H9 (cell line): ENCODE results near the gene ADCY5. TPM values are rescaled to one million over a fixed set of nuclear protein-coding genes. Genes with fewer than 3 reads are reported as not detected.
A peak's percentile ranks its signal among the peaks of the same experiment; 100 is the strongest.

Experiments
- DNase-seq: peaks from one replicate; pipeline ENCODE4 v3.0.0-alpha.2; 2017
- H2AFZ ChIP-seq: one replicate; pipeline ENCODE4 v1.6.1; 2013; ENCODE audit warnings: mild to moderate bottlenecking, low read length, control low read depth, moderate library complexity
- H2AK5ac ChIP-seq: 2 replicates; pipeline ENCODE4 v1.6.1; 2013; ENCODE audit warnings: low read length, control low read depth, mixed read lengths; ENCODE audit not compliant: insufficient read length
- H2BK120ac ChIP-seq: one replicate; pipeline ENCODE4 v1.6.1; 2013; ENCODE audit warnings: low read depth, mild to moderate bottlenecking, low read length, control low read depth, inconsistent platforms; ENCODE audit not compliant: poor library complexity, severe bottlenecking
- H2BK12ac ChIP-seq: 2 replicates; pipeline ENCODE4 v1.6.1; 2013; ENCODE audit warnings: low read length, control low read depth, mixed read lengths, low read depth; ENCODE audit not compliant: insufficient read length
- H2BK15ac ChIP-seq: 2 replicates; pipeline ENCODE4 v1.6.1; 2013; ENCODE audit warnings: low read depth, low read length, control low read depth
- H2BK20ac ChIP-seq: one replicate; pipeline ENCODE4 v1.6.1; 2013; ENCODE audit warnings: low read depth, mild to moderate bottlenecking, low read length, control low read depth, inconsistent platforms; ENCODE audit not compliant: poor library complexity, severe bottlenecking
- H2BK5ac ChIP-seq: 2 replicates; pipeline ENCODE4 v1.6.1; 2013; ENCODE audit warnings: low read length, control low read depth, mixed read lengths; ENCODE audit not compliant: insufficient read length
- H3K14ac ChIP-seq: 2 replicates; pipeline ENCODE4 v1.6.1; 2013; ENCODE audit warnings: low read length, control low read depth; ENCODE audit not compliant: insufficient read depth
- H3K18ac ChIP-seq: 2 replicates; pipeline ENCODE4 v1.6.1; 2013; ENCODE audit warnings: low read depth, mild to moderate bottlenecking, mixed read lengths, low read length, control low read depth; ENCODE audit not compliant: insufficient read length
- H3K23ac ChIP-seq: 2 replicates; pipeline ENCODE4 v1.6.1; 2013; ENCODE audit warnings: low read length, control low read depth, mixed read lengths, low read depth; ENCODE audit not compliant: insufficient read length
- H3K23me2 ChIP-seq: 2 replicates; pipeline ENCODE4 v1.6.1; 2013; ENCODE audit warnings: low read depth, mild to moderate bottlenecking, mixed read lengths, low read length, control low read depth; ENCODE audit not compliant: insufficient read length, poor library complexity, severe bottlenecking
- H3K27ac ChIP-seq: 2 replicates; pipeline ENCODE4 v1.5.1; 2013; ENCODE audit warnings: low read length, control low read depth, mixed read lengths, low read depth; ENCODE audit not compliant: insufficient read length
- H3K27me3 ChIP-seq: 2 replicates; pipeline ENCODE4 v1.6.1; 2013; ENCODE audit warnings: low read length, control low read depth, inconsistent platforms; ENCODE audit not compliant: insufficient read depth
- H3K4ac ChIP-seq: 2 replicates; pipeline ENCODE4 v1.6.1; 2013; ENCODE audit warnings: low read depth, mild to moderate bottlenecking, control low read depth, inconsistent platforms, low read length, moderate library complexity
- H3K4me1 ChIP-seq: 2 replicates; pipeline ENCODE4 v1.6.1; 2013; ENCODE audit warnings: low read length, control low read depth, inconsistent platforms; ENCODE audit not compliant: insufficient read depth
- H3K4me2 ChIP-seq: 2 replicates; pipeline ENCODE4 v1.6.1; 2013; ENCODE audit warnings: low read length, control low read depth, mixed read lengths; ENCODE audit not compliant: insufficient read length, insufficient read depth
- H3K56ac ChIP-seq: 2 replicates; pipeline ENCODE4 v1.6.1; 2013; ENCODE audit warnings: low read depth, mild to moderate bottlenecking, mixed read lengths, low read length, control low read depth; ENCODE audit not compliant: insufficient read length
- H3K79me1 ChIP-seq: 2 replicates; pipeline ENCODE4 v1.6.1; 2013; ENCODE audit warnings: low read depth, mild to moderate bottlenecking, moderate library complexity, low read length, control low read depth, inconsistent platforms; ENCODE audit not compliant: insufficient read depth, poor library complexity, severe bottlenecking
- H3K79me2 ChIP-seq: 2 replicates; pipeline ENCODE4 v1.6.1; 2013; ENCODE audit warnings: low read length, control low read depth, inconsistent platforms; ENCODE audit not compliant: insufficient read depth
- H3K9ac ChIP-seq: 2 replicates; pipeline ENCODE4 v1.6.1; 2013; ENCODE audit warnings: low read length, control low read depth, mixed read lengths; ENCODE audit not compliant: insufficient read length; ENCODE audit errors: extremely low read depth
- H3K9me3 ChIP-seq: one replicate; pipeline ENCODE4 v1.6.1; 2013; ENCODE audit warnings: low read depth, low read length, inconsistent platforms; ENCODE audit not compliant: control insufficient read depth
- H3T11ph ChIP-seq: one replicate; pipeline ENCODE4 v1.6.1; 2013; ENCODE audit warnings: mild to moderate bottlenecking, low read length, control low read depth, inconsistent platforms
- H4K20me1 ChIP-seq: one replicate; pipeline ENCODE4 v1.6.1; 2013; ENCODE audit not compliant: control insufficient read depth, insufficient read length, insufficient read depth
- H4K5ac ChIP-seq: 2 replicates; pipeline ENCODE4 v1.6.1; 2013; ENCODE audit warnings: low read depth, mild to moderate bottlenecking, mixed read lengths, low read length, control low read depth; ENCODE audit not compliant: insufficient read length
- H4K8ac ChIP-seq: replicated peaks from 2 replicates; pipeline ENCODE4 v1.6.1; 2013; ENCODE audit warnings: low read length, control low read depth, mixed read lengths, low read depth; ENCODE audit not compliant: insufficient read length
- H4K91ac ChIP-seq: 2 replicates; pipeline ENCODE4 v1.6.1; 2013; ENCODE audit warnings: low read depth, mild to moderate bottlenecking, moderate library complexity, mixed read lengths, low read length, control low read depth; ENCODE audit not compliant: insufficient read length
- H3K27ac Mint-ChIP-seq, 3 experiments: 2 replicates in 2 of 3; 3 replicates in 1 of 3; pipeline ENCODE4 v1.8.0; 2020 to 2021; ENCODE audit warnings: mixed read lengths in 3 of 3, mild to moderate bottlenecking in 1 of 3, moderate library complexity in 1 of 3
- H3K27me3 Mint-ChIP-seq: 2 replicates; pipeline ENCODE4 v1.8.0; 2021; ENCODE audit warnings: low read depth, mild to moderate bottlenecking, moderate library complexity, mixed read lengths
- H3K36me3 Mint-ChIP-seq, 3 experiments: 2 replicates in 2 of 3; 3 replicates in 1 of 3; pipeline ENCODE4 v1.8.0; 2020 to 2021; ENCODE audit warnings: low read depth in 3 of 3, mixed read lengths in 3 of 3; ENCODE audit not compliant: insufficient read depth in 1 of 3
- H3K4me1 Mint-ChIP-seq, 2 experiments: 2 replicates each; pipeline ENCODE4 v1.8.0; 2020; ENCODE audit warnings: mixed read lengths in 2 of 2
- H3K4me3 Mint-ChIP-seq, 2 experiments: 2 replicates in 1 of 2; 3 replicates in 1 of 2; pipeline ENCODE4 v1.8.0; 2020 to 2021; ENCODE audit warnings: mild to moderate bottlenecking in 2 of 2, mixed read lengths in 2 of 2, moderate library complexity in 1 of 2
- H3K9me3 Mint-ChIP-seq, 2 experiments: 2 replicates in 1 of 2; 3 replicates in 1 of 2; pipeline ENCODE4 v1.8.0; 2020; ENCODE audit warnings: mild to moderate bottlenecking in 2 of 2, mixed read lengths in 2 of 2, moderate library complexity in 1 of 2
- WGBS: extraction: QIAGEN DNeasy Blood & Tissue Kit; methylation state at CpG from one replicate; pipeline ENCODE4 v1.1.7; 2013; ENCODE audit warnings: missing lambda C conversion rate, low lambda C conversion rate, mixed read lengths; ENCODE audit not compliant: insufficient read length; ENCODE audit errors: extremely low coverage; 5-methylcytosine and 5-hydroxymethylcytosine counted together
- total RNA-seq: library from RNA; stranded (reverse); gene quantifications from 2 replicates; pipeline ENCODE4 v1.2.1, GENCODE V29; 2021
- TF ChIP-seq, protein P1 (sequence below): fragments of 200-600 bp; sonication (generic); conservative IDR thresholded peaks from 3 replicates; pipeline ENCODE4 v1.8.0; 2021; ENCODE audit warnings: antibody characterized with exemption, mild to moderate bottlenecking

Gene ADCY5
- total RNA-seq, 1 experiment from 2014 or later: 5.0 TPM

DNA sequence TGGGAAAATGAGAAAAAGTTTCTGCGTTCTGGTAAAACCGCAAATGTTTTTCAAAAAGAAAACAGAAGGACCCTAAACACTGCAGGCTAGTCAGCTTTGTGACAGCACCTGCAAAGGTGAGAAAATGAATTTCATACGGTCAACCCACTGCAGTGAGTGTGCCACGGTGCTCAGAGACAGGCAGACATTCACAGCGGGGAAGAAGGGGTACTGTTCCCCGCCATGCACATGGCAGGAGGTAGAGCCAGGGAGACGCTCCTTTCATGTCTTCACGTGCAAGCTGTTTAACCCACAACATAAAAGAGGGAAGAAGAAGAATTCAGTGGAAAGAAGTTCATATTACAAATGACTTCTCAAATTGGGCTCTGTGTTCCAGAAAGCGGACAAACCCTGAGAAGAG is 137.7 kb downstream of the ADCY5 start:
- Histone ChIP-seq H3K56ac (no peak overlapping the region), H3K4me2 (no peak overlapping the region), H2BK15ac (no peak overlapping the region), H3K14ac (no peak overlapping the region), H3K9me3 (no peaks in the 10 kb centered on the region), H3K23ac (no peak overlapping the region), H3K4me1 (peaks cover 29% of the 10 kb centered on the region; the same call in 1 of the 2 replicates), H3K79me1 (no peaks in the 10 kb centered on the region), H3K18ac (no peak overlapping the region), H3K4ac (no peak overlapping the region), H3T11ph (no peak overlapping the region), H2BK12ac (no peak overlapping the region), H3K23me2 (peaks cover 8% of the 10 kb centered on the region), H4K5ac (no peak overlapping the region), H2AFZ (no peak overlapping the region), H2BK120ac (no peak overlapping the region), H4K8ac (no peak overlapping the region), H3K27ac (no peak overlapping the region), H2AK5ac (no peak overlapping the region), H3K79me2 (peaks cover 2% of the 10 kb centered on the region; the same call in 1 of the 2 replicates), H2BK5ac (no peak overlapping the region), H2BK20ac (no peak overlapping the region), H3K9ac (no peak overlapping the region), H4K91ac (no peak overlapping the region), H3K27me3 (no peaks in the 10 kb centered on the region), H4K20me1 (no peaks in the 10 kb centered on the region)
- Mint-ChIP-seq H3K36me3 (peaks cover 0 to 3% (median 0%) of the 10 kb centered on the region in 3 experiments; a peak in 3 of 7 replicates), H3K9me3 (no peaks in the 10 kb centered on the region), H3K27ac (peak overlapping the region in 1 of 3 experiments; percentile 1; a peak in 1 of 7 replicates), H3K4me1 (peaks cover 57 to 67% of the 10 kb centered on the region in 2 experiments), H3K27me3 (no peaks in the 10 kb centered on the region), H3K4me3 (no peak overlapping the region)
- TF ChIP-seq, protein P1, sequence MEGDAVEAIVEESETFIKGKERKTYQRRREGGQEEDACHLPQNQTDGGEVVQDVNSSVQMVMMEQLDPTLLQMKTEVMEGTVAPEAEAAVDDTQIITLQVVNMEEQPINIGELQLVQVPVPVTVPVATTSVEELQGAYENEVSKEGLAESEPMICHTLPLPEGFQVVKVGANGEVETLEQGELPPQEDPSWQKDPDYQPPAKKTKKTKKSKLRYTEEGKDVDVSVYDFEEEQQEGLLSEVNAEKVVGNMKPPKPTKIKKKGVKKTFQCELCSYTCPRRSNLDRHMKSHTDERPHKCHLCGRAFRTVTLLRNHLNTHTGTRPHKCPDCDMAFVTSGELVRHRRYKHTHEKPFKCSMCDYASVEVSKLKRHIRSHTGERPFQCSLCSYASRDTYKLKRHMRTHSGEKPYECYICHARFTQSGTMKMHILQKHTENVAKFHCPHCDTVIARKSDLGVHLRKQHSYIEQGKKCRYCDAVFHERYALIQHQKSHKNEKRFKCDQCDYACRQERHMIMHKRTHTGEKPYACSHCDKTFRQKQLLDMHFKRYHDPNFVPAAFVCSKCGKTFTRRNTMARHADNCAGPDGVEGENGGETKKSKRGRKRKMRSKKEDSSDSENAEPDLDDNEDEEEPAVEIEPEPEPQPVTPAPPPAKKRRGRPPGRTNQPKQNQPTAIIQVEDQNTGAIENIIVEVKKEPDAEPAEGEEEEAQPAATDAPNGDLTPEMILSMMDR: no peak
- WGBS: no CpG with 5 or more reads among the region's 9 CpGs
- no peak for DNase-seq
